Upper lobe of left lung (tissue), 4 donors: ENCODE results near the gene NSMF.

Experiments
- CTCF ChIP-seq, 6 experiments: fragments of 450-650 bp in 4 of 6; fragments of 200-600 bp in 2 of 6; sonication (generic) in 2 of 6; IDR thresholded peaks; one replicate each; pipeline ENCODE4 v1.5.1; 2016 to 2019; ENCODE audit warnings: antibody characterized with exemption in 6 of 6
- POLR2A ChIP-seq, 4 donors: fragments of 450-650 bp; IDR thresholded peaks; one replicate each; pipeline ENCODE4 v1.5.1; 2016 to 2017; ENCODE audit warnings: antibody characterized with exemption in 4 of 4, mild to moderate bottlenecking in 2 of 4
- POLR2AphosphoS5 ChIP-seq, 2 donors: sonication (generic); formaldehyde crosslinking; IDR thresholded peaks; one replicate each; pipeline ENCODE4 v1.5.1; 2017; ENCODE audit warnings: antibody characterized with exemption in 2 of 2

GRCh38 chr9:137412431-137412830 lies 46.7 kb downstream of the NSMF start:
- TF ChIP-seq CTCF (IDR thresholded peaks at IDR 0.05) (no peak), POLR2A (IDR thresholded peaks at IDR 0.05) (no peak), POLR2AphosphoS5 (IDR thresholded peaks at IDR 0.05) (no peak)
